Measurements from ENCODE around the gene DDX17.

Gene DDX17

DNA sequence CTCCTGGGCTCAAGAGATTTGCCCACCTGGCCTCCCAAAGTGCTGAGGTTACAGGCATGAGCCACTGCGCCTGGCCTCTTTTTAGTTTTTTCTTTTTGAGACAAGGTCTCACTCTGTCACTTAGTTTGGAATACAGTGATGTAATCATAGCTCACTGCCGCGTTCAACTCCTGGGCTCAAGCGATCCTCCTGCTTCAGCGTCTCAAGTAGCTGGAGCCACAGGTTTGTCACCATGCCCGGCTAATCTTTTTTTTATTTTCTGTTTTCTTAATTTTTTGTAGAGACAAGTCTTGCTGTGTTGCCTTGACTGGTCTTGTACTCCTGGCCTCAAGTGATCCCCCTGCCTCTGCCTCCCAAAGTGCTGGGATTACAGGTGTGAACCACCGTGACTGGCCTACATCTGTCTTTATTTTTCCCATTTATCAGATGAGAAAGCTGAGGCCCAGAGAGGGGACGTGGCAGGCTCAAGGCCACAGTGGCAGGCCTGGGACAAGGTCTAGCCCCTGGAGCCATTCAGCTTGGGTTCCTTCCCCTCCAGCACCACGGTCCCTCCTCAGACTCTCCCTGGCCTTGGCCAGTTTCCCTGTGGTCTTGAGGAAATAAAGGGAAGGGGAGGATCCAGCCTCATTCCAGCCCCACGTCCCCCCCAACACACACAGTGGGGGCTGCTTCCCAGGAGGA is 41.0 kb downstream of the DDX17 start:
- DNase-seq: no peak

DNA sequence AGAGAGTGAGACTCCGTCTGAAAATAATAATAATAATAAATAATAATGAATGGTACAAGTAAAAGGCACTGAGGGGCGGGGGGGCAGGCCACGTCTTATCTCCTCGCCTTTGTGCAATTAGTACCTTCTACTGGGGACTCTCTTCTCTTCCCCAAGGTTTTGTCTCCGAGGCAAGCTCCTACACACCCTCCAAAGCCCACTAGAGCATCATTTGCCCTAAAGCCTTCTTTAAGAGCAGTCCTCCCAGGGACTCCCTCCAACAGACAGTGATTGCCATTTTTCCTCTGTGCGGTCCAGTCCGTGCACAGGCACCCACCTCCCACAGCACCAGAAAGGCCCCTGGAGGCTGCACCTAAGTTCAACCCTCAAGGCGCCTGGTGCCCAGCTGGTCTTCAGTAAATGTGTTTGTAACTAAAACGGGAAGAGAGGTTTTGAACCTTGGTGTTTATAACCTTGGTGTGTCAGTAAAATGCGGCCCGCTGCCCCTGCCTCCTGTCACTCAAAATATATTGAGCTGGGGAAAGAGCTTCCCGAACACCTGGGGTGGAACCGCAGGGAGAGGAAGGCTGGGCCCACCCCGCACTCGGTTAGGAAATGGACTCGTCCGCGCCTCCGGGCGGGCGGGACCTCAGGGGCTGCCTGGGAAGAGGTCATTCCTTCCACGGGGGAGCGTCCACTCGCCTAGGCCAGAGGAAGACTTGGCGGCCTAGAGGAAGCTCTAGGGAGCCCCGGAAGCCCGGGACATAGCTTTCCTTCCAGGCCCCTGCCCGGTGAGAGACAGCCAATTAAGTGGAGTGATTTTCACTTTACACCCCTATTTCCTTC is 42.9 kb downstream of the DDX17 start:
- no peak for DNase-seq

DNA sequence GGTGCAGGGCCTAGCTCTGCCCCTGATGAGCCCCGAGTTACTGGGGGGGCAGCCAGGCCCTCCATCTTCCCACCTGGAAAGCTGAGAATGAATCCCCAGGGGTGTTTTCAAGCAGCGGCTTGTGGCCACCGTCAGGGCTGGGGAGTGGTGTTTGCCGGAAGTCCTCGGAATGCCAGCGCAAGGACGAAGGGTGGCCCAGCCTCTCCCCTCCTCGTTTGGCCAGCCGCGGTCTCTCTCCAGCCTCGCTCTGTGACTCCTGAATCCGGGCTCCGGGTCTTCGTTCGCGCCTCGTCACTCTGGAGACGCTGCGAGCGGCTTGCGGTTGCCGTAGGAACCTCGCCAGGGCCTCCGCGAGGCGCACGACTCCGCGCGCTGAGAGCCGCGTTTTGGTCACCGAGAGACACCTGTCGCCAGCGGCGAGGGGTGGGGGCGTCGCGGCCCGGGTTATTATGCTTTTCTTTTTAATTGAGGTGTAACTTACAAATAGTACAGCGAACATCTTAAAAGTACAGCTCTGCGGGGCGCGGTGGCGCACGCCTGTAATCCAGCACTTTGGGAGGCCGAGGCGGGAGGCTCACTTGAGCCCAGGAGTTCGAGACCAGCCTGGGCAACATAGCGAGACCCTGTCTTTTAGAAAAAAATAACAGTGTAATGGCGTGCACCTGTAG is 44.6 kb downstream of the DDX17 start:
- peak; percentile 58 to 60 for DNase-seq

DNA sequence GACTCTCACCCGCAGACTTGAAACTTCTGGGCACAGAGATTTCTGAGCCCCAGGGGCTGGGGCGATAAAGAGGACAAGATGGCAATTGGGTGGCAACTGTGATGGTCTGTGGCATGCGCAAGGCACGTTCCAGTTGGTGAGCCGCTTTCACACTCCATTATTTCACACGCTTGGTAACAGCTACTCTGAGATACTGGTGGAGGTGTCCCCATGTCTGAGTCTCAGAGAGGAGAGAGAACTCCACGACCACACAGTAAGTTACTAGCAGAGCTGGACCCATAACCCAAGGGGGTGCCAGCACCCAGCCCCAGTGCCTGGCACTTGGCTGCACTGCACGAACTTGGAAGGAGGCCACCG is 45.1 kb downstream of the DDX17 start:
- DNase-seq: no peak

DNA sequence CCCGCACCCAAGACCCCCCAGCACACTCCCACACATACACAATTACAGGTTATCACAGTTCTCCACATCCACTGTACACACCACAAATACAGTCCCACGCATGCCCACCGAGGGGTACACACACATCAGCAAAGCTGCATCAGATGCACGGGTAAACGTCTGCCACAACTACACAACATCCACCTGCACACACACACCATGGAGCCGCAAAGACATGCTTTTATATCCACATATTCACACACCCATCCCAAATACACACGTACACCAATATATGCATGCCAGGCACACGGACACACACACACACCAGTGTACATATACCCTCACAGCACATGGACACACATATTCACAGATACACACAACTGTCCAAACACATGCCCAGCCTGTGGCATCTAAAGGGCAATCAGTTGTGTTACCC is 45.7 kb downstream of the DDX17 start:
- no peak for DNase-seq

DNA sequence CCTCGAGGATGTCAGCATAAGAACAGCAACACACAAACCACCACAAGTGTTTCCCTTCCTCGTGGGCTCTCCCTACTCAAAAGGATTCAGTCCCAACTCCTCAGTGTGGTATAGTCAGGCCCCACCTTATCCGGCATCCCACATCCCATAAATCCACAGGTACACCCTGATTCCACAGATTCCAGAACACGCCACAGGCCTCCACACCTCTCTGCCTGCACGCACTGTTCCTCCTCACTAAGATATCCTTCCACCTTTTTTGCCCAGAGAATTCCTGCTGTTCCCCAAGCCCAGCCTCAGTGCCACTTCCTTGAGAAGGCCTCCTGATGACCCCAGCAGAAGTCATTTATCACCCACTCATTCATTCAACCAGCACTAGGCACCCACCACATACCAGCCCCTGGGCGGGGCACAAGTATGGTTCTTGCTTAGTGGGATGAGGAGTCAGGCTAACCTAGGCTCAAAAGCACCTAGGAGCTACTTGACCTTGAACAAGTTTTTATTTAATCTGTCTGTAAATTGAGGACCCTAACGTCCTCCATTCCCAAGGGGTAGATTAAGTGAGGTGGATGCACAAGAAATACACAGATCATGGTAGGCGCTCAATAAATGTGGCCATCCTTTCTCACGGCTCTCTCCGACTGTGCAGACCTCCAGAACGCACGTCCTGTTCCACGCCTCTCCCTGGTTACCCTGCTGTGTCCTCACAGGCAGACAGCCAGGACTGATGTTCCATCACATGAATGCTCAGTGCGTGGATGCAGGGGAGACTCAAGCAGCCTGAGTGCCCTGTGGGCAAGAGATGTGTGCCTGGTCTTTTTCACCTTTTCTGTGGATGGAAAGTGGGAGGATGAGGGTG is 49.0 kb downstream of the DDX17 start:
- DNase-seq: no peak

DNA sequence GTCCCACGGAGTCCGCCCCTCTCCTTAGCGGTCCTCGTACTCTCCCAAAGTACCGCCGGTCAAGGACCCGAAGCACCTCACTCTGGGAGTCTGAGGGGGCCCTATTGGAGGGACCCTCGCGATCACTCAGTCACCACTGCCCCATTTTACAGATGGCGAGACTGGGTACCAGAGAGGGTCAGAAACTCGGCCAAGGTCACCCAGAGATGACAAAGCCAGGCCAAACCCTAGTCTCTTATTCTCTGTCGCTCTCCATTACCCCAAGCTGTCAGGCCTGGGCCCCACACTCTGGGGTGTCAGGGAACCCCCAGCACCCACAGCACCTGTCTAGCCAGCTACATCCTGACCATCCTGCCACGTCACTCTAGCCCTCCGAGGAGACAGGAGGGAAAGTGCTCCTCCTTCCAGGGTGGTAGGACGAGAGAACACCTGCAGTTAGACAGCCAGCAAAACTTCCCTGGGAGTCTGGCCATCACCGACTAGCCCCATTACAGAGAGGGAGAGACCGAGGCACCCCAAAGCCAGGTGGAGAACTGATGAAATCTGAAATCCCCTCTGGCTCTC is 49.8 kb downstream of the DDX17 start:
- DNase-seq: no peak

DNA sequence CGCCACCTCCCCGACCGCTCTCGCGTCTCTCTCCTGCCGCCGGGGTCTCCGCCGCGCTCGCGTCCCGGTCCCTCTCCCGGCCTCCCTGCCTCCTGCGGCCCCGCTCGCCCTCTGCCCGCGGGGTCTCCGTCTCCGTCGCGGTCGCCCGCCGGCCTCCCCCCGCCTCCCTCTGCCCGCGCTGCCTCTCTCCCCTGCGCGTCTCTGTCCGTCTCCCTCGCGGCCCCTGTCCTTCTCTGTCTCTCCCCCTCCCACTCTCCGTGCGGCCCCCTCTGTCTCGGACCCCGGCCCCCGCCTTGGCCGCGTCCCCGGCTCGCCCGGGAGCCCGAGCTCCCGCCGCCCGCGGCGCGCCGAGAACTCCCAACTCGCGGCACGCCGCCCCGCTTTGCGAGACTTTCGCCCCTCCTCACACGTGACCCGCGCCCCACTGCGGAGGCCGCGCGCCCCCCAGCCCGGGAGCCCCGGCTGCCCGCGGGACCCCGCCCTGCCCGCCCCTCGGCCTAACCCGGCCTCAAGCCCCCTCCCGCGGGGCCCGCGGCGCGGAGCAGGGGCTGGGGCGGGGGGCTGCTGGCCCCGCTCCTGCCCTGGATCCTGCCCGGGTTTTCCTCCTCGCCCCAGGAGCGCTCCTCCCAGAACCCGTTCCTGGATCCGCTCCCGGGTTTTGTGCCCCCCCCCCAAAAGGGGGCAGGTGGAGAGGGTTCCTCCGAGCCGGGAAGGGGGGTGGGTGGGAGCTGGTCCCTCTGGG is 50.4 kb downstream of the DDX17 start:
- DNase-seq: no peak

DNA sequence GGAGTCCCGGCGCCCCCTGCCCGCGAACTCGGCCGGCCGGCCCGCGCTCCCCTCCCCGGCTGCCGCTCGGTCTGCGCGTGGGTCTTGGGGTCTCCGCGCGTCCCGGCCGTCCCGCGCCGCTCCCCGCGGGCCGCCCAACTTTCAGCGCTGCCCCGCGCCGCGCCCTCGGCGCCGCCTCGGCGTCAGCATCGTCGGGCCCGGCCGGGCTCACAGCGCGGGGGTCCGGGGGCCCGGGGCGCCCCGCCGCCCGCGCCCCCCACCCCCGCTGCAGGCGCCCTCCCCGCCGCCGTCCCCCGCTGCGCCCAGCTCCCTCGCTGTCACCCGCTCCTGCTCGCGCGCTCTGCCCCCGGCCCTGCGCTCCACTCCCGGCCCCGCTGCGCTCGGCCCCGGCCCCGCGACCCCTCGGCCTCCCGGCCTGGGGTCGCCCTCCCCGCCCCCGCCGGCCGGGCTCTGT is 51.0 kb downstream of the DDX17 start, which contains the start of gene KCNJ4:
KCNJ4 (minus strand) TSS at position 124 of the 454 bp plus-strand sequence. CDS start 27,067 bp downstream, outside the sequence.
- DNase-seq: no peak

DNA sequence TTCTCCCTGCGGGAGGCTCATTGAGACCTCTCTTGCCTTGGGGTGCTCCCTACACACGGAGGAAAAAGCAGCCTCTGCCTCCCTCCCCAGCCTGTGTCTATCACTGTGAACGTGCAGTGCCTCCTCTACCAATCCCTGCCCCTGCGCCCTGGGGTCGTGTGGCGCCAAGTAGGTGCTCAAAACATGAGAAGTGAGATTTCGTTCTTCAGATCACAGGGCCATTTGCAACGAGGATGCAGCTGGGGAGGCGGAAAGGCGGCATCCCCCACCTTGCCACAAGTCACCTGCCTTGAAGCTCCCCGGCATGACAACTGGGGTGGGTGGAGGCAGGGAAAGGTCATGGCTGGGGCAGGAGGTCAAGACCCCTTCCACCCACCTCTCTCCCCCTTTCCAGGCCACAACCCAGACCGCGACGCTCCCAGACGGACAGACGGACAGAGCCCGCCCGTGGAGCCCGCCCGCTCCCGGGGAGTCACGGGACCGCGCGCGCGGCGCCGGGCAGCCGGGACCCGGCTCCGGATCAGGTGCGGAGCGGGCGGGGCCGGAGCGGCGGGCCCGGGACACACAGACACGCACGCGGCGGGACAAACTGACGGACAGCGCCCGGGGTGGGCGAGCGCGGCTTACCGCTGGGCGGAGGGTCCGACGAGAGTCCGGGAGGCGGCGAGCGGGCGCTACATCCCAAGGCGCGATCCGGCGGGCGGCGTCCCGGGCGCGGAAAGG is 51.6 kb downstream of the DDX17 start:
- DNase-seq: no peak

DNA sequence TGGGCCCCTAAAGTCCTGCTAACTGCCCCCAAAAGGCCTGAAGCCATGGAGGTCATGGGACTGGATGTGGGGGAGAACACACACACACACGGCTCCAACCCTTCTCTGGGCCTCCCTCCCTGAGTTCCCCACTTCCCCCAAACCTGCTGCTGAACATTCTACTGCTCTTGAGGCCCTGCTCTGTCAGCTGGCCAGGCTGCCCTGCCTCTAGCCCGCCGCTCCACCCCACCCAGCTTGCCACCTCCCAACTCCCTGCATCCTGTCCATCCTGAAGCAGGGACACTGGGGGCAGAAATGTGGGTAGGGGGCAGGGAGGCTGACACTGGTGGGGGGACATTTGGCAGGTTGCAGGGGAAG is 52.1 kb downstream of the DDX17 start:
- no peak for DNase-seq

DNA sequence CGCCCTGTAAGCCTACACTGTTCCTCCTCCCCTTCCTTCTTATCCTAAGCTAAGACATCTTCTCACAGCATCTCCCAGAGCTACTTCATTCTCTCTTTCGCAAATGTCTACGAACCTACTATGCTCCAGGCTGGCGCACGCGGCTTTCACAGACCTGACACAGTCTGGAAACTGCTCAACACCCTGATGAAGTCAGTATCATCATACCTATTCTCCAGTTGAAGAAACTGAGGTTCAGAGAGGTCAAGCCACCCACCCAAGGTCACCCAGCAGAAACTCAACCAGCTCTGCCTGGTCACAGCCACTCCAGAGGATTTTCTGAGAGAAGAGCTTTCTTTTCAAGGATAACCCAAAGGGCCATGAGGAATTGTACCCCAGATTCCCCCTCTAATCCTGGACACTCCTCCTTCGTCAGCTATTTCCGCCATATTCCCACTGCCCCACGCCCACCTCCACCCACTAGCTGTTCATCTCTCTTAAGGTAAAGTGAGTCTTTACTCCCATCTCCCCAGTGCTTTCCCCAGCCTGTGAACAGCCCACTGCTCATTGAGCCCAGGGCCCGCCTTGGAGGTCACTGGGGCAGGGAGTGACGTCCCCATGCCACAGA is 52.9 kb downstream of the DDX17 start:
- no peak for DNase-seq

DNA sequence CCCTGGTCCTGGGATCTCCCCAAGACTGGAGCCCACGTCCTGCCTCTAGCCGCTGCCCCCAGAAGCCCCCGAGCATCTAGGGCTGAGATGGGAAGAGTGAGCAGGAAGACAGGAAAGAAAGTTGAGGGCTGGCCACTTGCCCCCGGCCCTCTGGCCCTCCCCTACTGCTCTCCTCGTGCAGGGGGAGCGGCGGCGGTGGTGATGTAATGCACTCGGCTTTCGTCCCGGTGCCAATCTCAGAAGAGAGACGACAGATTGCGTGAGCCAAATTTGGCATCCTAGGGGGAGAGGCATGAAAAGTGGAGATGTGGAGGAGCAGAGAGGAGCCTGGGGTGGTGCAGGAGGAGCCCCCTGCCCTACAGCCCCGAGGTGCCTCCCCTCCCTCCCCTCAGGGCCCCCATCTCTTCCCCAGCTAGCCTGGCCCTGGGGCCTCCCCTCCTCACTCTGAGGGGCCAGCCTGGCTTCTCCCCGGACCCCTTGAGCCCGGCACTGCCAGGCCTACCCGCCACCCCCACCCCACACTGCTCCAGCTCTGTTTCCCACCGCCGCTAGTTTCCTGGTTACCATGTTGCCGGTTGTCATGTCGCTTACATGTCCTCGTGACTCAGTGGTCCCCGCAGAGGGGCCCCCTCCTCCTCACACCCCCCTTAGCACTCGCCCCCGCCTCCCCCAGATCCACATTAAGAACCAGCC is 53.6 kb downstream of the DDX17 start:
- DNase-seq: no peak

DNA sequence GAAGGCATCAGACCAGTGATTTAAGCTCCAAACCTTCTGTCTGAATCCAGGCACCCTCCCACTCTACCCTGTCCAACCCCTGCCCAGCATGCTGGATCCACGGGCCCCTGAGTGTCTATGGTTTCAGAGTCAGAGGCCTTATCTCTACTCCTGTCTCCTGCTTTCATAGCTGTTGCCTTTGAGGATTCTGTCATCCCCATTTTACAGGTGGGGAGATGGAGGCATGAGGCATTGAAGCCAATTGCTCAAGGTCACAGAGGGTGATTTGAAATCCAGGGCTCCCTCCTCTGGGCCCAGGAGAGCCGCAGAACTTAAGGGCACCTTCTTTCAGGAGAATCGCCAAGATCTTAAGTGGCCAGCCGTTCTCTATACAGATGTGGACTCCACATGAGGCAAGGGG is 54.2 kb downstream of the DDX17 start:
- no peak for DNase-seq

DNA sequence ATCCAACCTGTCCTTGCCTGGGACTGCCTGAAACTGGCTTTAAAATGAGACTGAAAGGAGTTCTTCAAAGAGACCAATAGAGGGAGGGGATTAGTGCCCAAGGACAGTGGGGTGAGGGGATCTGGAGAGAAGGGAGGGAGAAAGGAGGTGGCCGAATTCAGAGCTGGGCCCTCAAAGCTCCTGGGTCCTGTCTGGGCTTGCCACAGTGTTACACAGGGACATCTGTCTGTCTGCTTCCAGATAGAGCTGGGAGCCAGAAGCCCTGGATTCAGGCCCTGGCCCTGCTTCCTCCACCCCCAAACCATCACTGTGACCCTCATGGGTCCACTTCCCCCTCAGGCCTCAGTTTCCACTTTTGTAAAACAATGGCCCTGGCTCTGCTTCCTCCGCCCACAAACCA is 54.7 kb downstream of the DDX17 start:
- DNase-seq: no peak

DNA sequence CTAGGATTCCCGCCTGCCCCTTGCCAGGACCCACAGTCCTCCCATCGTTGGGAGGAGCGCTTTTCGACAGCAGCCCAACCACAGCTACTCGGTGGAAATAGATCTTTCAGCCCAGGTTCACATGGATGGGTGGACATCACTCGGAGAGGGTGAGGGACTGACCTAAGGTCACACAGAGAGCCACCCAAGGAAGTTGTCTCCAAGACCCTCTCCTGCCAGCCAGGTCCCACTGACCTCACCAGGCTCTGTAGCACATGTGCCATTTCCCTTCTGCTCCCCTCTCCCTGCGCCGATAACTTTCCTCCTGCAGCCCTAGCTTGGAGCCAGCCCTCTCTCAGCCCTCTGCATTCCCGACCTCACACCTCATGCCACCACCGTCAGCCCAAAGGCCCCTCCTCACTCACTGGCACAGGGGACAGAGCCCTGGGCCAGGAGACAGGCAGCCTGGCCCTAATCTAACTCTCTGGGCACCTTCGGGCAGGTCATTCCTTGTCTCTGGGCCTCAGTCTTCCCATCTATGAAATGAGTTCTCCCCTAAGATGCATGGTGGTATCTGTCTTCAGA is 55.8 kb downstream of the DDX17 start:
- DNase-seq: no peak

DNA sequence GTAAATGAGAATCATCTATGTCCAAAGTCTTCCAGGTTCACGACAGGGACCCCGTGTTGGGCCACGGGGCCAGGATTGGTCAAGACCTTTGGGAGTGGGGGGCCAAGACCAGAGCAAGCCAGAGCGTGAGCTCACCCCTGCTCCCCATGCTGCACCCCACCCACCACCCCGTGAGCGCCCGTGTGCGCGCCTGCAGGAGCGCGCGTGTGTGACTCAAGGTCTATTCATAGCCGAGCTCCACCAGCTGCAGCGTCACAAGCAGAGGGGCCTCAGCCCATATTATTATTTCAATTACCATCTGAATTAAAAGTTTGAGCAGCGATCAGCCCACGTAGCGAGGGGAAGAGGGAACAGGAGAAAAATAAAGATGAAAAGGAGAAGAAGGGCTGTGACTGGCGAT is 56.3 kb downstream of the DDX17 start:
- DNase-seq: no peak

DNA sequence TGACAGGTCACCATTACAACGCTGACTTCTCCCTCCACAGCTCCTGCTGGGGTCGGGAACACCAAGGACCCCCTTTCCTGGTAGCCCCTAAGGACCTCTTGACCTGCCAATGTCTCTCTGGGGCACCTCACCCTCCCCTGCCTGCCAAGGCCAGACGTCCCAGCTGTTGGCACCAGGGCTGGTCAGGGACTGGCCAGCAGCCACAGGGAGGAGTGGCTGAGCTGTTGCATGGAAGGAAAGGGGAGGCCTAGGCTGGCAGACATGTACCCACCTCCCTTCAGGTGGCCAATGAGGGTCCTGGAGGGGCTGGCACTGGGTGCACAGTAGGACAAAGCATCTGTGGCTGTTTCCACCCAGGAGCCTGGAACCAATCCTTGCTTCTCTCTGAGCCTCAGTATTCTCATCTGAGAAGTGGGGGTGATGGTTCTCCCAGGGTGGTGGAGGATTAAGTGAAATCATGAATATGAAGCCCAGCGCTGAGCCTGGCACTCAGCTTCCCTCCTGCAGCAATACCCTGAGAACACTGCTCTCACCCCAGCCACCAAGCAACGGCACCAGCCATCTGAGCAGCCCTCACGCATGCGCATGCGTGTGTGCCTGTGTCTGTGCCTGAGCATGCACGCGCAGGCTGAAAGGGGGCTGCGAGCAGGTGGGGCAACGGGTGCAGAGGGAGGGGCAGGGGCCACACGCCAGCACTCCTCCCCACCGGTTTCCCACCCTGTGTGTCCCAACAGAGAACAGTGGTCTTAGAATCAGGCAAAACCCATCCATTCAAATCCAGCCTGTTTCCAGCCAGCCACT is 57.0 kb downstream of the DDX17 start:
- DNase-seq: no peak
